Activated CD4-positive, alpha-beta T cell treated with anti-CD3 and anti-CD28 coated beads, Interleukin-2, amount 50 U/mL, for 4 hours (primary cell): ENCODE results near the gene ATF7IP.
"Not testable (repeated sequence)": the region's sequence is repeated elsewhere in the genome, so short reads cannot be mapped to it uniquely, and the experiment has no call there.

Experiments used
- DNase-seq, 2 experiments: peaks; one replicate each; pipeline ENCODE4 v3.0.0-alpha.2; 2020

Gene ATF7IP

GRCh38 chr12:14365294-14366208 lies at the start of gene ATF7IP:
ATF7IP (plus strand) TSS chr12:14365682; CDS start chr12:14423916, 58,234 bp downstream.
- peak; percentile 93 to 94 for DNase-seq

GRCh38 chr12:14317362-14318146 lies 47.9 kb upstream of the ATF7IP start:
- DNase-seq = no peak

- not testable (repeated sequence) for DNase-seq
These were observed 45.6 kb upstream of the ATF7IP start for GRCh38 chr12:14319704-14320427.

- no peak for DNase-seq
These were observed 43.1 kb upstream of the ATF7IP start for GRCh38 chr12:14322403-14322802.

- DNase-seq = no peak
These were observed 39.7 kb upstream of the ATF7IP start for GRCh38 chr12:14325716-14326343.

- no peak for DNase-seq
These were observed 38.8 kb upstream of the ATF7IP start for GRCh38 chr12:14326699-14327098.

- no peak for DNase-seq
These were observed 37.8 kb upstream of the ATF7IP start for GRCh38 chr12:14327711-14328110.

DNA sequence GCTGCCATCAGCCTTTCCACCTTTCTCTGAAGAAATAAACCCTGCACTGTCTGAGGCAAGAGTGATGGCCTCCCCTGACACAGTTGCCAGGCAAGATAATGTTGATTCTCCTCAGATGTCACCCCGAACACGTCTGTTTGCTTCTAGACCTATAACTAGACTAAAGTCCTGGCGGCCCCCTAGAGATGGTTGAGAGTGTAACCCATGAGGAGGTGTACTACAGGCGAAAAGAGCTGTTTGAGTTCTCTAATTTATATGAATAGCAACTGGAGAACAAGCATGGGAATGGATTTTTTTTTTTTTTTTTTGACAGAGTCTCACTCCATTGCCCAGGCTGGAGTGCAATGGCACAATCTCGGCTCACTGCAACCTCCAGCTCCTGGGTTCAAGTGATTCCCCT lies 33.0 kb upstream of the ATF7IP start:
- no peak for DNase-seq

DNA sequence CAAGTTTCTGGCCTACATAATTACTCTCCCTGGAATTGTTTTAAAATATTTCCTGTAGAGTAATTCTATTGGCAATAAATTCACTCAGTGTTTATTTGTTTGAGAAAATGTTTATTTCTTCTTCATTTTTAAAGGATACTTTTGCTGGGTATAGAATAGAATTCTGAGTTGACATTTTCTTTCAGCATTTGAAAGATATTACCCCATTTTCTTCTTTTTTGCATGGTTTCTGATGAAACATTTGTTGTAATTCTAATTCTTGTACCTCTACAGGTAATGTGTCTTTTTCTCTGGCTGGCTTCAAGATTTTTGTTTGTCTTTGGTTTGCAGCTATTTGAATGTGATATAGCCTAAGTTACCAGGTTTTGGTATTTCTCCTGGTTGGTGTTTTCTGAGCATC lies 25.1 kb upstream of the ATF7IP start:
- no peak for DNase-seq

DNA sequence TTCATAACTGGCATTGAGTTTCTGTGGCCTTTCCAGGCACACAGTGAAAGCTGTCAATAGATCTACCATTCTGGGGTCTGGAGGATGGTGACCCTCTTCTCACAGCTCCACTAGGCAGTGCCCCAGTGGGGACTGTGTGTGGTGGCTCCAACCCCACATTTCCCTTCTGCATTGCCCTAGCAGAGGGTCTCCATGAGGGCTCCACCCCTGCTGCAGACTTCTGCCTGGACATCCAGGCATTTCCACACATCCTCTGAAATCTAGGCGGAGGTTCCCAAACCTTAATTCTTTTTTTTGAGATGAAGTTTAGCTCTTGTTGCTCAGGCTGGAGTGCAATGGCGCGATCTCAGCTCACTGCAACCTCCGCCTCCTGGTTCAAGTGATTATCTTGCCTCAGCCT lies 14.0 kb upstream of the ATF7IP start:
- DNase-seq = not testable (repeated sequence)

- not testable (repeated sequence) for DNase-seq
These were observed 13.4 kb upstream of the ATF7IP start for GRCh38 chr12:14352066-14352465.

- DNase-seq = not testable (repeated sequence)
These were observed 10.8 kb upstream of the ATF7IP start for GRCh38 chr12:14354665-14355064.

- no peak for DNase-seq
These were observed 9.3 kb upstream of the ATF7IP start for GRCh38 chr12:14356147-14356546.

- DNase-seq = no peak
These were observed 8.0 kb upstream of the ATF7IP start for GRCh38 chr12:14357486-14357885.

GRCh38 chr12:14362352-14362751 lies 3.1 kb upstream of the ATF7IP start:
- no peak for DNase-seq

- DNase-seq = no peak
These were observed 755 bp upstream of the ATF7IP start for GRCh38 chr12:14364583-14365271.

- DNase-seq = no peak
These were observed 942 bp downstream of the ATF7IP start for GRCh38 chr12:14366209-14367039.

GRCh38 chr12:14367040-14367661 lies 1.7 kb downstream of the ATF7IP start:
- DNase-seq = no peak

- no peak for DNase-seq
These were observed 3.8 kb downstream of the ATF7IP start for GRCh38 chr12:14369311-14369710.

GRCh38 chr12:14373217-14373616 lies 7.7 kb downstream of the ATF7IP start:
- no peak for DNase-seq

GRCh38 chr12:14379508-14379907 lies 14.0 kb downstream of the ATF7IP start:
- DNase-seq = no peak
